BLaER1 (cell line): ENCODE results near the gene KCNH3.

Source experiments
- H3K27ac ChIP-seq: shearing (Covaris generic); formaldehyde crosslinking; 2 replicates; pipeline ENCODE4 v1.8.1; 2022
- H3K27me3 ChIP-seq: shearing (Covaris generic); formaldehyde crosslinking; 2 replicates; pipeline ENCODE4 v1.8.1; 2022
- H3K36me3 ChIP-seq: shearing (Covaris generic); formaldehyde crosslinking; 2 replicates; pipeline ENCODE4 v1.8.1; 2022
- H3K4me1 ChIP-seq: shearing (Covaris generic); formaldehyde crosslinking; 2 replicates; pipeline ENCODE4 v1.8.1; 2022
- H3K4me2 ChIP-seq: shearing (Covaris generic); formaldehyde crosslinking; 2 replicates; pipeline ENCODE4 v1.8.1; 2022
- H3K4me3 ChIP-seq: shearing (Covaris generic); formaldehyde crosslinking; 2 replicates; pipeline ENCODE4 v1.8.1; 2022
- H3K9ac ChIP-seq: shearing (Covaris generic); formaldehyde crosslinking; 2 replicates; pipeline ENCODE4 v1.8.1; 2022
- H3K9me3 ChIP-seq: shearing (Covaris generic); formaldehyde crosslinking; 2 replicates; pipeline ENCODE4 v1.8.1; 2022
- H4K20me1 ChIP-seq: shearing (Covaris generic); formaldehyde crosslinking; 2 replicates; pipeline ENCODE4 v1.8.1; 2022
- Cebpa-rat ChIP-seq: shearing (Covaris generic); IDR thresholded peaks from 2 replicates; pipeline ENCODE4 v1.8.1; 2022

The KCNH3 gene

GRCh38 chr12:49550693-49551252 is 11.9 kb downstream of the KCNH3 start:
- TF ChIP-seq Cebpa-rat = no peak
- H3K27ac ChIP-seq = no peak overlapping the region
- no peak overlapping the region for H3K4me2 ChIP-seq
- H4K20me1 ChIP-seq = no peaks in the 10 kb centered on the region
- no peak overlapping the region for H3K4me3 ChIP-seq
- H3K27me3 ChIP-seq = peaks cover 33% of the 10 kb centered on the region
- no peaks in the 10 kb centered on the region for H3K9me3 ChIP-seq
- peaks cover 38% of the 10 kb centered on the region for H3K4me1 ChIP-seq
- peaks cover 3% of the 10 kb centered on the region for H3K36me3 ChIP-seq
- no peak overlapping the region for H3K9ac ChIP-seq

GRCh38 chr12:49552014-49552413 is 13.2 kb downstream of the KCNH3 start:
- H3K9me3 ChIP-seq = no peaks in the 10 kb centered on the region
- peaks cover 38% of the 10 kb centered on the region for H3K4me1 ChIP-seq
- H3K4me3 ChIP-seq = no peak overlapping the region
- no peak overlapping the region for H3K27ac ChIP-seq
- peaks cover 28% of the 10 kb centered on the region for H3K27me3 ChIP-seq
- peaks cover 16% of the 10 kb centered on the region for H3K36me3 ChIP-seq
- peak overlapping the region; percentile 56 for H3K4me2 ChIP-seq
- H3K9ac ChIP-seq = no peak overlapping the region
- TF ChIP-seq Cebpa-rat = 0 out of 2 replicates have a peak, but pooled peaks have one; percentile 12
- H4K20me1 ChIP-seq = no peaks in the 10 kb centered on the region

DNA sequence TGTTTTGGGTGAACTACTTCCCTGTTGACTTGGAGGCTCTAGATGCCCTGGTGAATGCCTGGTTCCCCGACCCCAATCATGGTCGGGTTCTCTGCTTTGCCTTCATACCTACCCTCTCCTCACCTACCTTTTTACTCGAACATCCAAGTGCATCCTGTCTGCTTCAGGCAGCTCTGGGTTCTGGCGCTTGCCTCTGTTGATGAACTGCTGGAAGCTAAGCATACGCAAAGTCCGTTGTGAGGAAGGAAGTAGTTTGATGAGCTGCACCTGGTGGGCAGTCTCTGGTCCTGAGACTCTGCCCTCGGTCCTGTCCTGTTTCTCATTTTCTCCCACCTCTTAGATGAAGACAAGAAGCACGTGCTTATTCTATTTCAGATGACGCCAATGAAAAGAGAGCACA is 13.6 kb downstream of the KCNH3 start:
- peaks cover 38% of the 10 kb centered on the region for H3K4me1 ChIP-seq
- H3K27ac ChIP-seq = no peak overlapping the region
- H3K4me3 ChIP-seq = no peak overlapping the region
- H3K4me2 ChIP-seq = peak overlapping the region; percentile 56
- no peaks in the 10 kb centered on the region for H3K9me3 ChIP-seq
- TF ChIP-seq Cebpa-rat = no peak
- H3K9ac ChIP-seq = no peak overlapping the region
- H3K36me3 ChIP-seq = peaks cover 20% of the 10 kb centered on the region
- H4K20me1 ChIP-seq = no peaks in the 10 kb centered on the region
- peaks cover 24% of the 10 kb centered on the region for H3K27me3 ChIP-seq

- no peak overlapping the region for H3K4me3 ChIP-seq
- H3K4me1 ChIP-seq = peaks cover 38% of the 10 kb centered on the region
- H3K9me3 ChIP-seq = no peaks in the 10 kb centered on the region
- peaks cover 24% of the 10 kb centered on the region for H3K36me3 ChIP-seq
- H3K9ac ChIP-seq = no peak overlapping the region
- H3K27ac ChIP-seq = no peak overlapping the region
- H3K4me2 ChIP-seq = peak overlapping the region; percentile 56
- peaks cover 19% of the 10 kb centered on the region for H3K27me3 ChIP-seq
- no peak for TF ChIP-seq Cebpa-rat
- no peaks in the 10 kb centered on the region for H4K20me1 ChIP-seq
Measured at GRCh38 chr12:49552899-49553298, 14.1 kb downstream of the KCNH3 start.

GRCh38 chr12:49553512-49554088 is 14.8 kb downstream of the KCNH3 start:
- no peak overlapping the region for H3K27ac ChIP-seq
- H3K4me3 ChIP-seq = no peak overlapping the region
- peak overlapping the region; percentile 10; the same call in 1 of the 2 replicates for H3K4me2 ChIP-seq
- no peak for TF ChIP-seq Cebpa-rat
- H3K9me3 ChIP-seq = no peaks in the 10 kb centered on the region
- no peak overlapping the region for H3K9ac ChIP-seq
- H3K27me3 ChIP-seq = peaks cover 12% of the 10 kb centered on the region
- H4K20me1 ChIP-seq = no peaks in the 10 kb centered on the region
- H3K36me3 ChIP-seq = peaks cover 32% of the 10 kb centered on the region
- H3K4me1 ChIP-seq = peaks cover 36% of the 10 kb centered on the region

DNA sequence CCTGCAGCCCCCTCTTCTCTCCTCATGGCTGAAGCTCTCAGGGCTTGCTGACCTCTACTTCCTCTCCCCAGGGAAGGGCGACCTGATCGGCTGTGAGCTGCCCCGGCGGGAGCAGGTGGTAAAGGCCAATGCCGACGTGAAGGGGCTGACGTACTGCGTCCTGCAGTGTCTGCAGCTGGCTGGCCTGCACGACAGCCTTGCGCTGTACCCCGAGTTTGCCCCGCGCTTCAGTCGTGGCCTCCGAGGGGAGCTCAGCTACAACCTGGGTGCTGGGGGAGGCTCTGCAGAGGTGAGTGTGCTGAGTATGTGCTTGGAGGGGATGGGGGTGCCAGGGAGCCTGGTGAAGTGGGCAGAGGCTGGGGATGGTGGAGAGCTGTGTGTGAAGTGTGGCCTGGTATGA is 15.4 kb downstream of the KCNH3 start:
- TF ChIP-seq Cebpa-rat = no peak
- H4K20me1 ChIP-seq = no peaks in the 10 kb centered on the region
- H3K27me3 ChIP-seq = peaks cover 6% of the 10 kb centered on the region
- peaks cover 29% of the 10 kb centered on the region for H3K4me1 ChIP-seq
- H3K36me3 ChIP-seq = peaks cover 38% of the 10 kb centered on the region
- no peaks in the 10 kb centered on the region for H3K9me3 ChIP-seq
- H3K4me3 ChIP-seq = no peak overlapping the region
- H3K4me2 ChIP-seq = peak overlapping the region; percentile 10
- no peak overlapping the region for H3K27ac ChIP-seq
- no peak overlapping the region for H3K9ac ChIP-seq

DNA sequence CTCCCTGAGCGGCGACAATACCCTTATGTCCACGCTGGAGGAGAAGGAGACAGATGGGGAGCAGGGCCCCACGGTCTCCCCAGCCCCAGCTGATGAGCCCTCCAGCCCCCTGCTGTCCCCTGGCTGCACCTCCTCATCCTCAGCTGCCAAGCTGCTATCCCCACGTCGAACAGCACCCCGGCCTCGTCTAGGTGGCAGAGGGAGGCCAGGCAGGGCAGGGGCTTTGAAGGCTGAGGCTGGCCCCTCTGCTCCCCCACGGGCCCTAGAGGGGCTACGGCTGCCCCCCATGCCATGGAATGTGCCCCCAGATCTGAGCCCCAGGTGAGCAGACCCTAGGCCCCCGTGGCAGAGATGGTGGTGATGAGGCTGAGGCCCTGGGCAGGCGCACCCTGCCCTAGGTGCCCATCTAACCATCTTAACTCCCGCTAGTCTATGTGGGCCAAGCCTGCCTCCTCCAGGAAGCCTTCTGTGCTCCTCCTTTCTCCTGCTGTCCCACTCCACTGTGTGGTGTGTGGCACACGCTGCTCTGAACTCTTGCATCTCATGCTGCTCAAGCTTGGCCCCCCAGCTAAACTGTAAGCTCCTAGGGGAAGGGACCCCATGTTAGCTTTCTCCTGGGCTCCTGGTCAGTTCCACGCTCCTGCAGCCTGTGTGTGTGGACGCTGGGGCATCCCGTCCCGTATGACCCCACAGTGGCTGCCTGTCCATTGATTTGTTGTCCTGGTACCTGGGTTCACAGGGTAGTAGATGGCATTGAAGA is 17.0 kb downstream of the KCNH3 start:
- Histone ChIP-seq H3K27ac (no peak overlapping the region), H3K4me1 (peaks cover 26% of the 10 kb centered on the region), H3K36me3 (peaks cover 54% of the 10 kb centered on the region), H3K9me3 (no peaks in the 10 kb centered on the region), H3K9ac (no peak overlapping the region), H3K4me3 (no peak overlapping the region), H3K27me3 (no peaks in the 10 kb centered on the region), H4K20me1 (no peaks in the 10 kb centered on the region), H3K4me2 (no peak overlapping the region)
- no peak for TF ChIP-seq Cebpa-rat

- Histone ChIP-seq H3K4me3 (no peak overlapping the region), H3K27ac (no peak overlapping the region), H3K27me3 (no peaks in the 10 kb centered on the region), H3K36me3 (peaks cover 61% of the 10 kb centered on the region), H3K9me3 (no peaks in the 10 kb centered on the region), H3K4me2 (no peak overlapping the region), H3K9ac (no peak overlapping the region), H4K20me1 (no peaks in the 10 kb centered on the region), H3K4me1 (peaks cover 24% of the 10 kb centered on the region)
- TF ChIP-seq Cebpa-rat = no peak
Measured at GRCh38 chr12:49556391-49557186, 17.8 kb downstream of the KCNH3 start.

GRCh38 chr12:49557187-49557916 is 18.5 kb downstream of the KCNH3 start:
- Histone ChIP-seq H3K27ac (no peak overlapping the region), H3K27me3 (no peaks in the 10 kb centered on the region), H3K4me1 (peaks cover 24% of the 10 kb centered on the region), H3K4me2 (no peak overlapping the region), H3K4me3 (no peak overlapping the region), H3K36me3 (peaks cover 69% of the 10 kb centered on the region), H3K9ac (no peak overlapping the region), H3K9me3 (no peaks in the 10 kb centered on the region), H4K20me1 (no peaks in the 10 kb centered on the region)
- no peak for TF ChIP-seq Cebpa-rat
